Astrocyte (in vitro differentiated cells and primary cell): ENCODE measurements around the gene DYNLT4. TPM values are rescaled to one million over a fixed set of nuclear protein-coding genes. Genes with fewer than 3 reads are reported as not detected.

Source experiments
- DNase-seq: peaks from one replicate; pipeline ENCODE4 v3.0.0-alpha.2; 2010; ENCODE audit warnings: low read depth
- FAIRE-seq: peaks from 2 replicates; lab custom pipeline; 2011; peaks lifted over from hg19 to GRCh38; lab: Jason Lieb, UNC
- H2AFZ ChIP-seq: 2 replicates; pipeline ENCODE4 v1.6.0; 2012; ENCODE audit warnings: low read depth, low read length, inconsistent platforms
- H3K27ac ChIP-seq: 2 replicates; pipeline ENCODE4 v1.5.1; 2011; ENCODE audit warnings: low read depth, low read length, inconsistent platforms
- H3K27me3 ChIP-seq: 2 replicates; pipeline ENCODE4 v1.6.0; 2011; ENCODE audit warnings: low read length, inconsistent platforms; ENCODE audit not compliant: insufficient read depth
- H3K36me3 ChIP-seq: 2 replicates; pipeline ENCODE4 v1.5.1; 2011; ENCODE audit warnings: low read length, inconsistent platforms; ENCODE audit not compliant: insufficient read depth
- H3K4me1 ChIP-seq: 2 replicates; pipeline ENCODE4 v1.5.1; 2011; ENCODE audit warnings: low read length, inconsistent platforms; ENCODE audit not compliant: insufficient read depth
- H3K4me2 ChIP-seq: 2 replicates; pipeline ENCODE4 v1.6.0; 2012; ENCODE audit warnings: low read length, inconsistent platforms
- H3K4me3 ChIP-seq: 2 replicates; pipeline ENCODE4 v1.5.1; 2011; ENCODE audit warnings: low read depth, mild to moderate bottlenecking, low read length, inconsistent platforms; ENCODE audit not compliant: insufficient read depth
- H3K79me2 ChIP-seq: 2 replicates; pipeline ENCODE4 v1.6.0; 2012; ENCODE audit warnings: mild to moderate bottlenecking, low read length, inconsistent platforms; ENCODE audit not compliant: insufficient read depth
- H3K9ac ChIP-seq: 2 replicates; pipeline ENCODE4 v1.6.0; 2012; ENCODE audit warnings: mild to moderate bottlenecking, low read length, inconsistent platforms
- H3K9me3 ChIP-seq: 2 replicates; pipeline ENCODE4 v1.5.1; 2012; ENCODE audit warnings: low read depth, mild to moderate bottlenecking, low read length, inconsistent platforms; ENCODE audit not compliant: insufficient read depth
- H4K20me1 ChIP-seq: 2 replicates; pipeline ENCODE4 v1.6.0; 2012; ENCODE audit warnings: low read length, inconsistent platforms; ENCODE audit not compliant: insufficient read depth
- H3K27ac Mint-ChIP-seq: one replicate; pipeline ENCODE4 v1.8.0; 2021; ENCODE audit warnings: mild to moderate bottlenecking, mixed read lengths; ENCODE audit not compliant: unreplicated experiment
- H3K27me3 Mint-ChIP-seq: one replicate; pipeline ENCODE4 v1.8.0; 2021; ENCODE audit warnings: low read depth, mixed read lengths; ENCODE audit not compliant: unreplicated experiment
- H3K36me3 Mint-ChIP-seq: one replicate; pipeline ENCODE4 v1.8.0; 2021; ENCODE audit warnings: low read depth, mixed read lengths; ENCODE audit not compliant: unreplicated experiment
- H3K4me1 Mint-ChIP-seq: one replicate; pipeline ENCODE4 v1.8.0; 2021; ENCODE audit warnings: low read depth, mixed read lengths; ENCODE audit not compliant: unreplicated experiment
- H3K4me3 Mint-ChIP-seq: one replicate; pipeline ENCODE4 v1.8.0; 2021; ENCODE audit warnings: mild to moderate bottlenecking, moderate library complexity, mixed read lengths; ENCODE audit not compliant: unreplicated experiment
- H3K9me3 Mint-ChIP-seq: one replicate; pipeline ENCODE4 v1.8.0; 2021; ENCODE audit warnings: mild to moderate bottlenecking, mixed read lengths; ENCODE audit not compliant: unreplicated experiment
- EZH2 ChIP-seq: IDR thresholded peaks from 2 replicates; pipeline ENCODE4 v1.6.1; 2012; ENCODE audit warnings: mild to moderate bottlenecking, low read length, inconsistent platforms; ENCODE audit not compliant: insufficient read depth
- total RNA-seq: library from RNA; stranded (reverse); gene quantifications from 2 replicates; pipeline ENCODE4 v1.2.1, GENCODE V29; 2021
- TF ChIP-seq, protein P1 (sequence below): IDR thresholded peaks from 2 replicates; pipeline ENCODE4 v1.5.1; 2011; ENCODE audit warnings: low read depth, mild to moderate bottlenecking, inconsistent platforms, low read length, moderate library complexity; ENCODE audit not compliant: insufficient read depth

Gene DYNLT4
- total RNA-seq, 1 donor from 2014 or later = 0.50 TPM

DNA sequence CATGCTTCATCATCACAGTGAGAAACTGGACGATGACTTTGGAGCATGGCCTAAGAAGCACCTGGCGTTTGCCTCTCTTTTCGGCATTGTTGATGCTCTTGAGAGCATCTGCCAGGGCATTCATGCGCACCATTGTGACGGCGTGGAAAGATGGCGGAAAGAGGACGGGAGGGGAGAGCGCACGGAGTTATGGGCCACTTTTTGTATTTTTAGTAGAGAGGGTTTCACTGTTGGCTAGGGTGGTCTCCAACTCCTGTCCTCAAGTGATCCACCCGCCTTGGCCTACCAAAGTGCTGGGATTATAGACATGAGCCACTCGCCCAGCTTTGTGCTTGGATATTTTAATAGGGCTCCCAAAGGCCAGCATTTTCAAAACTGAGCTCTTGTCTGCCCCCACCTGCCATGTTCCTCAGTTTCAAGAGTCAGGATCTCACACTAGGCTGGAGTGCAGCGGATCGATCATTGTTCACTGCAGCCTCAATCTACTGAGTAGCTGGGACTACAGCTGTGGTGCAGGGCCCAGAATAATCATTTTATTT lies 26.5 kb downstream of the DYNLT4 start:
- Histone ChIP-seq H4K20me1 (peaks cover 55% of the 10 kb centered on the region), H3K4me3 (no peak overlapping the region), H3K27ac (no peak overlapping the region), H2AFZ (no peak overlapping the region), H3K79me2 (peaks cover 37% of the 10 kb centered on the region), H3K4me1 (peaks cover 32% of the 10 kb centered on the region), H3K9ac (no peak overlapping the region), H3K4me2 (no peak overlapping the region), H3K27me3 (no peaks in the 10 kb centered on the region), H3K36me3 (peaks cover 27% of the 10 kb centered on the region), H3K9me3 (no peaks in the 10 kb centered on the region)
- DNase-seq = no peak
- Mint-ChIP-seq H3K27ac (no peak overlapping the region), H3K27me3 (peaks cover 9% of the 10 kb centered on the region), H3K4me1 (peaks cover 20% of the 10 kb centered on the region), H3K4me3 (no peak overlapping the region), H3K36me3 (peaks cover 27% of the 10 kb centered on the region), H3K9me3 (no peaks in the 10 kb centered on the region)
- FAIRE-seq = no peak
- TF ChIP-seq EZH2 = no peak
- TF ChIP-seq, protein P1, sequence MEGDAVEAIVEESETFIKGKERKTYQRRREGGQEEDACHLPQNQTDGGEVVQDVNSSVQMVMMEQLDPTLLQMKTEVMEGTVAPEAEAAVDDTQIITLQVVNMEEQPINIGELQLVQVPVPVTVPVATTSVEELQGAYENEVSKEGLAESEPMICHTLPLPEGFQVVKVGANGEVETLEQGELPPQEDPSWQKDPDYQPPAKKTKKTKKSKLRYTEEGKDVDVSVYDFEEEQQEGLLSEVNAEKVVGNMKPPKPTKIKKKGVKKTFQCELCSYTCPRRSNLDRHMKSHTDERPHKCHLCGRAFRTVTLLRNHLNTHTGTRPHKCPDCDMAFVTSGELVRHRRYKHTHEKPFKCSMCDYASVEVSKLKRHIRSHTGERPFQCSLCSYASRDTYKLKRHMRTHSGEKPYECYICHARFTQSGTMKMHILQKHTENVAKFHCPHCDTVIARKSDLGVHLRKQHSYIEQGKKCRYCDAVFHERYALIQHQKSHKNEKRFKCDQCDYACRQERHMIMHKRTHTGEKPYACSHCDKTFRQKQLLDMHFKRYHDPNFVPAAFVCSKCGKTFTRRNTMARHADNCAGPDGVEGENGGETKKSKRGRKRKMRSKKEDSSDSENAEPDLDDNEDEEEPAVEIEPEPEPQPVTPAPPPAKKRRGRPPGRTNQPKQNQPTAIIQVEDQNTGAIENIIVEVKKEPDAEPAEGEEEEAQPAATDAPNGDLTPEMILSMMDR = no peak

DNA sequence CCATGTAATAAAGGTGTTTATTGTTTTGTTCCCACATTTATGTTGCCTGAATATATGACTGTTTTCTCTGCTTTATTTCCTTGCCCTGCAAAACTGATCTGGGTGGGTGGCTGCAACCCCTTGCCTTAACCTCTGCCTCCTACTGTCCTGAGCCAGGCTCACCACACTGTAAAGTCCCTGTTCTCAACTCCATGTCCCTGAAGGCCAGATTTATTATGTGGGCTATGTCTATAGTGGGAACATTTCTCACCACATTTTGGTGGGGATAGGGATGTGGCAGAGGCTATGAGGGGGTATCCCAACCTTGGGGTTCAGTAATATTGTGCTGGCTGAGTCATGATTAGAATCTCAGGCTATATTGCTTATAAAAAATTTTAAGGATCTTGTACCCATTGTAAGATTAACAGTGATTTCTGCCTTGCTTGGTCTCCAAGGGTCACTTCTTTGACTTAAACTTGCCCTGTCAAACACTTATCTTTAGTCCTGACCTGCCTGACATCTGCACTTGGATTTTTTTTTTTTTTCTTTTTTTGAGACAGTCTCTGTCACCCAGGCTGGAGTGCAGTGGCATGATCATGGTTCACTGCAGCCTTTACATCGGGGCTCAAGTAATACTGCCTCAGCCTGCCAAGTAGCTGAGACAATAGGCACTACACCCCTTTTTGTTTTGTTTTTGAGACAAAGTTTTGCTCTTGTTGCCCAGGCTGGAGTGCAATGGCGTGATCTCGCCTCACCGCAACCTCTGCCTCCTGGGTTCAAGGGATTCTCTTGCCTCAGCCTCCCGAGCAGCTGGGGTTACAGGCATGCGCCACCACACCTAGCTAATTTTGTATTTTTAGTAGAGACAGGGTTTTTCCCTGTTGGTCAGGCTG lies 28.2 kb downstream of the DYNLT4 start:
- H3K4me3 ChIP-seq = peak overlapping the region; percentile 86
- peaks cover 21% of the 10 kb centered on the region for H3K4me1 ChIP-seq
- Mint-ChIP-seq H3K36me3 (peaks cover 27% of the 10 kb centered on the region), H3K4me1 (peaks cover 20% of the 10 kb centered on the region), H3K9me3 (no peaks in the 10 kb centered on the region), H3K27me3 (peaks cover 5% of the 10 kb centered on the region), H3K4me3 (peak overlapping the region; percentile 92), H3K27ac (no peak overlapping the region)
- peak overlapping the region; percentile 95 for H3K4me2 ChIP-seq
- H3K27me3 ChIP-seq = no peaks in the 10 kb centered on the region
- H4K20me1 ChIP-seq = peaks cover 55% of the 10 kb centered on the region
- no peaks in the 10 kb centered on the region for H3K9me3 ChIP-seq
- H3K36me3 ChIP-seq = peaks cover 27% of the 10 kb centered on the region
- H3K79me2 ChIP-seq = peaks cover 45% of the 10 kb centered on the region
- peak overlapping the region; percentile 12 for H3K9ac ChIP-seq
- TF ChIP-seq, protein P1 = no peak
- TF ChIP-seq EZH2 = no peak
- H2AFZ ChIP-seq = no peak overlapping the region
- H3K27ac ChIP-seq = no peak overlapping the region
- FAIRE-seq (no peak), DNase-seq (no peak)
